Measurements from ENCODE around the gene CTSW.

GRCh38 chr11:65931773-65932557 lies 52.3 kb downstream of the CTSW start:
- no peak for TF ChIP-seq CTCF (conservative IDR thresholded peaks at IDR 0.05; ENCODE audit: low read depth, low read length)
- no peak for TF ChIP-seq USF2 (IDR thresholded peaks at IDR 0.05; ENCODE audit: low read depth, low read length)
- TF ChIP-seq NFE2L2 (IDR thresholded peaks at IDR 0.05; ENCODE audit: low read depth, low read length): no peak
- TF ChIP-seq CEBPB (IDR thresholded peaks at IDR 0.05; ENCODE audit: low read depth, low read length): no peak
- no peak for TF ChIP-seq BHLHE40 (IDR thresholded peaks at IDR 0.05; ENCODE audit: low read depth, low read length)

All from IMR-90 (cell line).